Measurements from ENCODE around the gene NIPAL3. TPM values are rescaled to one million over a fixed set of nuclear protein-coding genes. Genes with fewer than 3 reads are reported as not detected.

The NIPAL3 gene
- total and polyA plus RNA-seq, 2 donors (not counting 3 experiments of a cell fraction or from before 2014, with no cell fraction given) = 15.5 to 16.0 TPM

GRCh38 chr1:24437631-24438396 is 22.2 kb downstream of the NIPAL3 start:
- intact Hi-C loops (cut with micrococcal nuclease) = no loop called here
- Histone ChIP-seq H4K20me1 (replicated peaks; ENCODE audit: control insufficient read depth, extremely low read depth, insufficient read depth, low read length) (no peaks in the 10 kb centered on the region), H3K27me3 (ENCODE audit: control insufficient read depth in 2 of 2, insufficient read depth in 2 of 2, low read length in 2 of 2) (no peaks in the 10 kb centered on the region), H3K4me3 (replicated peaks in 1 of 3; ENCODE audit: insufficient read depth in 1 of 3, low read depth in 1 of 3, low read length in 3 of 3) (no peak overlapping the region), H3K9ac (replicated peaks; ENCODE audit: extremely low read depth, insufficient read depth, low read length) (no peak overlapping the region), H2AFZ (ENCODE audit: low read depth, low read length) (no peak overlapping the region), H3K36me3 (ENCODE audit: control insufficient read depth in 2 of 2, extremely low read depth in 1 of 2, insufficient read depth in 2 of 2, low read length in 2 of 2) (no peaks in the 10 kb centered on the region), H3K27ac (ENCODE audit: insufficient read depth, low read depth, low read length) (no peak overlapping the region), H3K9me3 (replicated peaks; ENCODE audit: control insufficient read depth, insufficient read depth, low read length) (no peaks in the 10 kb centered on the region), H3K79me2 (ENCODE audit: control insufficient read depth, insufficient read depth, low read length) (no peaks in the 10 kb centered on the region), H3K4me1 (ENCODE audit: control insufficient read depth, extremely low read depth, insufficient read depth, low read length) (no peaks in the 10 kb centered on the region), H3K4me2 (ENCODE audit: insufficient read depth, low read length) (no peak overlapping the region), H3K9me1 (replicated peaks; ENCODE audit: control insufficient read depth, extremely low read depth, insufficient read depth, low read length) (no peaks in the 10 kb centered on the region)
- ChIA-PET POLR2A (no interaction called here), CTCF (interaction anchor here (1.3 kb wide), 1 partner anchor 239 kb away, joined by 4 read pairs; no protein-coding TSS in a partner anchor)
- DNase-seq (ENCODE audit: low read depth, low spot score) = no peak
- TF ChIP-seq MYC (IDR thresholded peaks at IDR 0.05; ENCODE audit: low read depth, low read length) = no peak
- TF ChIP-seq EZH2 (IDR thresholded peaks at IDR 0.05; ENCODE audit: borderline replicate concordance, low read depth, low read length, severe bottlenecking) = no peak
- no peak for TF ChIP-seq GATA2 (IDR thresholded peaks at IDR 0.05; ENCODE audit: insufficient read depth, insufficient read length, low read depth, low read length)
- TF ChIP-seq, protein P1, sequence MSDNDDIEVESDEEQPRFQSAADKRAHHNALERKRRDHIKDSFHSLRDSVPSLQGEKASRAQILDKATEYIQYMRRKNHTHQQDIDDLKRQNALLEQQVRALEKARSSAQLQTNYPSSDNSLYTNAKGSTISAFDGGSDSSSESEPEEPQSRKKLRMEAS (IDR thresholded peaks at IDR 0.05; ENCODE audit: insufficient read depth, insufficient read length) = no peak
- dilution Hi-C loops (cut with MboI; ENCODE audit: extremely low pct_ligation_motif_present, low sequenced_read_pairs) = no loop called here
- BruUV-seq (replicated peaks) = no TSS peak
- FAIRE-seq = no peak

DNA sequence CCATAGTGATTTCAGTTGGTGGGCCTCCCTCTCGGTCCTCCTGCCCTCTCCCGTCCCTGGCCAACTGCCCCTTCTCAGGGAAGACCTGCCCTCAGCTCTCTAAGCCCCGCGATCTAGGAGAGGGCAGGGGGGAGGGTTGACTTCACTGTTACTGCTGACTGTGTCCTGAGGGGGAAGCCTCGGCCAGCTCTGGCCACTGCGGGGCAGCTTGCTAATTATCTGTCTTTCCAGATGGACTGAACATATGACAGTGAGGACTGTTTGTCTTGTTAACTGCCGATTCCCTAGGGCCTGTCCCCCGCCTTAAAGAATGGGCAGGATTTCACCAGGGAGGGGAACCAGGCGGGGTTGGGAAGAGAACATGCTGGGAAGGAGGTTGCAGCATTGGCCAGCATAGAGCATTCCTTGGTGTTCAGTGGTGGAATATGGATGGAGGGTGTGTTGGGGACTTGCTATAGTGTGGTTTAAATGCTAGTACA is 22.9 kb downstream of the NIPAL3 start:
- ChIA-PET CTCF (interaction anchor here (1.3 kb wide), 1 partner anchor 239 kb away, joined by 4 read pairs; no protein-coding TSS in a partner anchor), POLR2A (no interaction called here)
- dilution Hi-C loops (cut with MboI; ENCODE audit: extremely low pct_ligation_motif_present, low sequenced_read_pairs) (no loop called here), intact Hi-C loops (cut with micrococcal nuclease) (no loop called here)
- no peaks in the 10 kb centered on the region for H3K9me3 ChIP-seq (replicated peaks; ENCODE audit: control insufficient read depth, insufficient read depth, low read length)
- BruUV-seq (replicated peaks) = no TSS peak
- H3K4me1 ChIP-seq (ENCODE audit: control insufficient read depth, extremely low read depth, insufficient read depth, low read length) = no peaks in the 10 kb centered on the region
- H3K27ac ChIP-seq (ENCODE audit: insufficient read depth, low read depth, low read length) = no peak overlapping the region
- no peaks in the 10 kb centered on the region for H4K20me1 ChIP-seq (replicated peaks; ENCODE audit: control insufficient read depth, extremely low read depth, insufficient read depth, low read length)
- FAIRE-seq (no peak), DNase-seq (ENCODE audit: low read depth, low spot score) (no peak)
- TF ChIP-seq MYC (IDR thresholded peaks at IDR 0.05; ENCODE audit: low read depth, low read length) (no peak), EZH2 (IDR thresholded peaks at IDR 0.05; ENCODE audit: borderline replicate concordance, low read depth, low read length, severe bottlenecking) (no peak), FOS (IDR thresholded peaks at IDR 0.05; ENCODE audit: borderline replicate concordance, insufficient read depth, low read length) (no peak), GATA2 (IDR thresholded peaks at IDR 0.05; ENCODE audit: insufficient read depth, insufficient read length, low read depth, low read length) (no peak), POLR2AphosphoS5 (IDR thresholded peaks at IDR 0.05; ENCODE audit: insufficient read depth, low read depth, low read length) (no peak)
- TF ChIP-seq, protein P2, sequence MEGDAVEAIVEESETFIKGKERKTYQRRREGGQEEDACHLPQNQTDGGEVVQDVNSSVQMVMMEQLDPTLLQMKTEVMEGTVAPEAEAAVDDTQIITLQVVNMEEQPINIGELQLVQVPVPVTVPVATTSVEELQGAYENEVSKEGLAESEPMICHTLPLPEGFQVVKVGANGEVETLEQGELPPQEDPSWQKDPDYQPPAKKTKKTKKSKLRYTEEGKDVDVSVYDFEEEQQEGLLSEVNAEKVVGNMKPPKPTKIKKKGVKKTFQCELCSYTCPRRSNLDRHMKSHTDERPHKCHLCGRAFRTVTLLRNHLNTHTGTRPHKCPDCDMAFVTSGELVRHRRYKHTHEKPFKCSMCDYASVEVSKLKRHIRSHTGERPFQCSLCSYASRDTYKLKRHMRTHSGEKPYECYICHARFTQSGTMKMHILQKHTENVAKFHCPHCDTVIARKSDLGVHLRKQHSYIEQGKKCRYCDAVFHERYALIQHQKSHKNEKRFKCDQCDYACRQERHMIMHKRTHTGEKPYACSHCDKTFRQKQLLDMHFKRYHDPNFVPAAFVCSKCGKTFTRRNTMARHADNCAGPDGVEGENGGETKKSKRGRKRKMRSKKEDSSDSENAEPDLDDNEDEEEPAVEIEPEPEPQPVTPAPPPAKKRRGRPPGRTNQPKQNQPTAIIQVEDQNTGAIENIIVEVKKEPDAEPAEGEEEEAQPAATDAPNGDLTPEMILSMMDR (IDR thresholded peaks at IDR 0.05; ENCODE audit: extremely low read depth in 1 of 2, insufficient read depth in 1 of 2, low read depth in 1 of 2, low read length in 2 of 2) = no peak
- TF ChIP-seq, protein P1 (IDR thresholded peaks at IDR 0.05; ENCODE audit: insufficient read depth, insufficient read length) = no peak
- no peak overlapping the region for H3K4me2 ChIP-seq (ENCODE audit: insufficient read depth, low read length)
- H3K9me1 ChIP-seq (replicated peaks; ENCODE audit: control insufficient read depth, extremely low read depth, insufficient read depth, low read length) = no peaks in the 10 kb centered on the region
- H3K36me3 ChIP-seq (ENCODE audit: control insufficient read depth in 2 of 2, extremely low read depth in 1 of 2, insufficient read depth in 2 of 2, low read length in 2 of 2) = no peaks in the 10 kb centered on the region
- H3K4me3 ChIP-seq (replicated peaks in 1 of 3; ENCODE audit: insufficient read depth in 1 of 3, low read depth in 1 of 3, low read length in 3 of 3) = no peak overlapping the region
- H3K79me2 ChIP-seq (ENCODE audit: control insufficient read depth, insufficient read depth, low read length) = no peaks in the 10 kb centered on the region
- no peak overlapping the region for H2AFZ ChIP-seq (ENCODE audit: low read depth, low read length)
- no peak overlapping the region for H3K9ac ChIP-seq (replicated peaks; ENCODE audit: extremely low read depth, insufficient read depth, low read length)
- H3K27me3 ChIP-seq (ENCODE audit: control insufficient read depth in 2 of 2, insufficient read depth in 2 of 2, low read length in 2 of 2) = no peaks in the 10 kb centered on the region
